K562 (cell line): ENCODE measurements around the gene CYB5R4. TPM values are rescaled to one million over a fixed set of nuclear protein-coding genes. Genes with fewer than 3 reads are reported as not detected.

ENCODE experiments used
- BMI1 ChIP-seq: fragments of 150-350 bp; IDR thresholded peaks from 2 replicates; pipeline ENCODE4 v1.6.1; 2014; ENCODE audit warnings: low read length
- CTBP1 ChIP-seq: fragments of 450-650 bp; IDR thresholded peaks from 2 replicates; pipeline ENCODE4 v1.6.1; 2016; ENCODE audit warnings: borderline replicate concordance
- HDGF ChIP-seq: fragments of 450-650 bp; IDR thresholded peaks from 2 replicates; pipeline ENCODE4 v1.6.1; 2016
- IRF2 ChIP-seq: sonication (generic); formaldehyde crosslinking; IDR thresholded peaks from 2 replicates; pipeline ENCODE4 v1.8.1; 2022; ENCODE audit warnings: mild to moderate bottlenecking, missing genetic modification reagents
- KHSRP ChIP-seq: fragments of 450-650 bp; IDR thresholded peaks from 2 replicates; pipeline ENCODE4 v1.6.1; 2017
- RBFOX2 ChIP-seq: fragments of 200-400 bp; formaldehyde crosslinking; IDR thresholded peaks from 2 replicates; pipeline ENCODE4 v1.6.1; 2017; ENCODE audit warnings: low read depth, mild to moderate bottlenecking, low read length, moderate library complexity
- RBM14 ChIP-seq: fragments of 200-400 bp; formaldehyde crosslinking; IDR thresholded peaks from 2 replicates; pipeline ENCODE4 v1.6.1; 2018; ENCODE audit warnings: low read depth, mild to moderate bottlenecking, low read length, moderate library complexity, borderline replicate concordance; ENCODE audit not compliant: insufficient read depth
- SNRNP70 ChIP-seq: fragments of 200-400 bp; formaldehyde crosslinking; optimal IDR thresholded peaks from 2 replicates; pipeline ENCODE3; 2017; ENCODE audit warnings: low read depth, low read length
- TEAD2 ChIP-seq: fragments of 450-650 bp; IDR thresholded peaks from 2 replicates; pipeline ENCODE4 v1.6.1; 2016; ENCODE audit warnings: missing genetic modification characterization, control low read depth, missing compliant biosample characterization
- ZNF589 ChIP-seq: fragments of 200-800 bp; sonication (Bioruptor generic); IDR thresholded peaks from 2 replicates; pipeline ENCODE4 v1.6.1; 2016; ENCODE audit warnings: low read depth, missing genetic modification characterization, missing compliant biosample characterization
- polyA plus RNA-seq, 8 experiments: library from polyadenylated mRNA; depleted of rRNA in 4 of 8; stranded (reverse) in 5 of 8; unstranded in 3 of 8; fragments of >200 nt; fragmentation: Nextera tagmentation in 2 of 8; fragmentation: Illumina TruSeq in 1 of 8; extraction: Ambion mirVana in 2 of 8; extraction: Trizol in 1 of 8; gene quantifications; 2 replicates each; pipeline versions ENCODE4 v1.2.1 to v1.2.3, GENCODE V29; 2011 to 2014; ENCODE audit warnings: inconsistent platforms in 1 of 8, missing spikeins in 1 of 8
- total RNA-seq, 7 experiments: library from RNA; depleted of rRNA in 6 of 7; stranded (reverse); fragments of >200 nt in 6 of 7; fragmentation: Illumina TruSeq in 2 of 7; extraction: Trizol in 2 of 7; gene quantifications; 2 replicates each; pipeline versions ENCODE4 v1.2.1 to v1.2.3, GENCODE V29; 2011 to 2021; ENCODE audit warnings: low replicate concordance in 1 of 7
- TF ChIP-seq, protein P1 (sequence below): fragments of 200-600 bp; sonication (generic); IDR thresholded peaks from one replicate; pipeline ENCODE4 v1.6.1; 2012; ENCODE audit warnings: mild to moderate bottlenecking, low read depth, low read length, inconsistent platforms

CYB5R4 gene
- total and polyA plus RNA-seq, 9 of the 15 experiments (the other 6 are each of a cell fraction or from before 2014, with no cell fraction given) = 5.9 to 23.1 (median 19.0) TPM

DNA sequence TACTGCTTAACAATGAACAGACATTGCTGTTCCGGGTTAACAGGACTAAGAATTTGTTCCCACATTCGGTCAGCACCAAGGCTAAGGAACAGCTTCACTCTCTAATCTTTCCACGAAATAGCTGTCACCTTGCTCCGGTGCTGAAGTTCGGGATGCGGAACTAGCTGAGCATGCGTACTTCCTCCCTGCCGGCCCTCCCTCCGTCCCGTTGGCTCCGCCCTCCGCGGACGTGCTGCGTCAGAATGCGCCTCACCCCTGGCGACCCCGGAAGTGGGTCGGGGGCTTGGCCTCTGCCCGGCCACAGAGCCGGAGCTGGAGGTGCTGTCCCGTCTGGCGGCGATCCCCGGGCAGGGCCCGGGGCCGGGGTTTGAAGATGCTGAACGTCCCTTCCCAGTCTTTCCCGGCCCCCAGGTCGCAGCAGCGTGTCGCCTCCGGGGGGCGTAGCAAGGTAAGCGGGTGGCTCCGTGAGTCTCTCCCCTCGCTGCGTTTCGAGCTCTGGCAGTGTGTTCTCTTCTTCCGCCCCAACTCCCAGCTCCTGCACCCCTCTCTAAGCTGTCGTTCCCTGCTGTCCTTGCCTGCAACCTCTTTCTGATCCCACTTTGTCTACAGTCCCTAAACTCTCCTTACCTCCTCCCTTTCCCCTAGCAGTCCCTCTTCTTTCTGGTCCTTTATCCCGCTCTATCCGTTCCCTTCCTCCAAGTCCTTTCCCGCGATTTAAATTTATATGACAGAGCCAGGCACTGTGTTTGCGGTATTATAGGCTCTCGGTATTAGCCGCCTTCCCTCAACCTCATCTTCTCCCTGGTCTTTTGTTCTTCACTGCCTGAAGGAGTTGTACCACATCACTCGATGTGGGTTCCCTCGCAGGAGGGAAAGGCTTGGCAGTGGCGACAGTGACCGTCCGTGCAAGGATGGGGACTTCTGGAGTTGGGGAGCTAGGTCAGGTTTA lies at the start of gene CYB5R4 (continued):
- TF ChIP-seq, protein P1, sequence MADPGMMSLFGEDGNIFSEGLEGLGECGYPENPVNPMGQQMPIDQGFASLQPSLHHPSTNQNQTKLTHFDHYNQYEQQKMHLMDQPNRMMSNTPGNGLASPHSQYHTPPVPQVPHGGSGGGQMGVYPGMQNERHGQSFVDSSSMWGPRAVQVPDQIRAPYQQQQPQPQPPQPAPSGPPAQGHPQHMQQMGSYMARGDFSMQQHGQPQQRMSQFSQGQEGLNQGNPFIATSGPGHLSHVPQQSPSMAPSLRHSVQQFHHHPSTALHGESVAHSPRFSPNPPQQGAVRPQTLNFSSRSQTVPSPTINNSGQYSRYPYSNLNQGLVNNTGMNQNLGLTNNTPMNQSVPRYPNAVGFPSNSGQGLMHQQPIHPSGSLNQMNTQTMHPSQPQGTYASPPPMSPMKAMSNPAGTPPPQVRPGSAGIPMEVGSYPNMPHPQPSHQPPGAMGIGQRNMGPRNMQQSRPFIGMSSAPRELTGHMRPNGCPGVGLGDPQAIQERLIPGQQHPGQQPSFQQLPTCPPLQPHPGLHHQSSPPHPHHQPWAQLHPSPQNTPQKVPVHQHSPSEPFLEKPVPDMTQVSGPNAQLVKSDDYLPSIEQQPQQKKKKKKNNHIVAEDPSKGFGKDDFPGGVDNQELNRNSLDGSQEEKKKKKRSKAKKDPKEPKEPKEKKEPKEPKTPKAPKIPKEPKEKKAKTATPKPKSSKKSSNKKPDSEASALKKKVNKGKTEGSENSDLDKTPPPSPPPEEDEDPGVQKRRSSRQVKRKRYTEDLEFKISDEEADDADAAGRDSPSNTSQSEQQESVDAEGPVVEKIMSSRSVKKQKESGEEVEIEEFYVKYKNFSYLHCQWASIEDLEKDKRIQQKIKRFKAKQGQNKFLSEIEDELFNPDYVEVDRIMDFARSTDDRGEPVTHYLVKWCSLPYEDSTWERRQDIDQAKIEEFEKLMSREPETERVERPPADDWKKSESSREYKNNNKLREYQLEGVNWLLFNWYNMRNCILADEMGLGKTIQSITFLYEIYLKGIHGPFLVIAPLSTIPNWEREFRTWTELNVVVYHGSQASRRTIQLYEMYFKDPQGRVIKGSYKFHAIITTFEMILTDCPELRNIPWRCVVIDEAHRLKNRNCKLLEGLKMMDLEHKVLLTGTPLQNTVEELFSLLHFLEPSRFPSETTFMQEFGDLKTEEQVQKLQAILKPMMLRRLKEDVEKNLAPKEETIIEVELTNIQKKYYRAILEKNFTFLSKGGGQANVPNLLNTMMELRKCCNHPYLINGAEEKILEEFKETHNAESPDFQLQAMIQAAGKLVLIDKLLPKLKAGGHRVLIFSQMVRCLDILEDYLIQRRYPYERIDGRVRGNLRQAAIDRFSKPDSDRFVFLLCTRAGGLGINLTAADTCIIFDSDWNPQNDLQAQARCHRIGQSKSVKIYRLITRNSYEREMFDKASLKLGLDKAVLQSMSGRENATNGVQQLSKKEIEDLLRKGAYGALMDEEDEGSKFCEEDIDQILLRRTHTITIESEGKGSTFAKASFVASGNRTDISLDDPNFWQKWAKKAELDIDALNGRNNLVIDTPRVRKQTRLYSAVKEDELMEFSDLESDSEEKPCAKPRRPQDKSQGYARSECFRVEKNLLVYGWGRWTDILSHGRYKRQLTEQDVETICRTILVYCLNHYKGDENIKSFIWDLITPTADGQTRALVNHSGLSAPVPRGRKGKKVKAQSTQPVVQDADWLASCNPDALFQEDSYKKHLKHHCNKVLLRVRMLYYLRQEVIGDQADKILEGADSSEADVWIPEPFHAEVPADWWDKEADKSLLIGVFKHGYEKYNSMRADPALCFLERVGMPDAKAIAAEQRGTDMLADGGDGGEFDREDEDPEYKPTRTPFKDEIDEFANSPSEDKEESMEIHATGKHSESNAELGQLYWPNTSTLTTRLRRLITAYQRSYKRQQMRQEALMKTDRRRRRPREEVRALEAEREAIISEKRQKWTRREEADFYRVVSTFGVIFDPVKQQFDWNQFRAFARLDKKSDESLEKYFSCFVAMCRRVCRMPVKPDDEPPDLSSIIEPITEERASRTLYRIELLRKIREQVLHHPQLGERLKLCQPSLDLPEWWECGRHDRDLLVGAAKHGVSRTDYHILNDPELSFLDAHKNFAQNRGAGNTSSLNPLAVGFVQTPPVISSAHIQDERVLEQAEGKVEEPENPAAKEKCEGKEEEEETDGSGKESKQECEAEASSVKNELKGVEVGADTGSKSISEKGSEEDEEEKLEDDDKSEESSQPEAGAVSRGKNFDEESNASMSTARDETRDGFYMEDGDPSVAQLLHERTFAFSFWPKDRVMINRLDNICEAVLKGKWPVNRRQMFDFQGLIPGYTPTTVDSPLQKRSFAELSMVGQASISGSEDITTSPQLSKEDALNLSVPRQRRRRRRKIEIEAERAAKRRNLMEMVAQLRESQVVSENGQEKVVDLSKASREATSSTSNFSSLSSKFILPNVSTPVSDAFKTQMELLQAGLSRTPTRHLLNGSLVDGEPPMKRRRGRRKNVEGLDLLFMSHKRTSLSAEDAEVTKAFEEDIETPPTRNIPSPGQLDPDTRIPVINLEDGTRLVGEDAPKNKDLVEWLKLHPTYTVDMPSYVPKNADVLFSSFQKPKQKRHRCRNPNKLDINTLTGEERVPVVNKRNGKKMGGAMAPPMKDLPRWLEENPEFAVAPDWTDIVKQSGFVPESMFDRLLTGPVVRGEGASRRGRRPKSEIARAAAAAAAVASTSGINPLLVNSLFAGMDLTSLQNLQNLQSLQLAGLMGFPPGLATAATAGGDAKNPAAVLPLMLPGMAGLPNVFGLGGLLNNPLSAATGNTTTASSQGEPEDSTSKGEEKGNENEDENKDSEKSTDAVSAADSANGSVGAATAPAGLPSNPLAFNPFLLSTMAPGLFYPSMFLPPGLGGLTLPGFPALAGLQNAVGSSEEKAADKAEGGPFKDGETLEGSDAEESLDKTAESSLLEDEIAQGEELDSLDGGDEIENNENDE = no peak
- TF ChIP-seq RBM14 (no peak), IRF2 (no peak; the same call in 1 of the 2 replicates), HDGF (0 out of 2 replicates have a peak, but pooled peaks have one; percentile 51), BMI1 (no peak), RBFOX2 (peak; percentile 85), KHSRP (0 out of 2 replicates have a peak, but pooled peaks have one; percentile 22), ZNF589 (CRISPR knock-in tag) (peak; percentile 99), SNRNP70 (no peak), CTBP1 (peak; percentile 70), TEAD2 (tag) (peak; percentile 69)
